ENCODE data around the gene CREBRF. TPM values are rescaled to one million over a fixed set of nuclear protein-coding genes. Genes with fewer than 3 reads are reported as not detected.

CREBRF gene
- total and polyA plus RNA-seq, 2 of the 8 experiments (the other 6 are each of a cell fraction or from before 2014, with no cell fraction given) = 1.2 to 4.7 TPM

DNA sequence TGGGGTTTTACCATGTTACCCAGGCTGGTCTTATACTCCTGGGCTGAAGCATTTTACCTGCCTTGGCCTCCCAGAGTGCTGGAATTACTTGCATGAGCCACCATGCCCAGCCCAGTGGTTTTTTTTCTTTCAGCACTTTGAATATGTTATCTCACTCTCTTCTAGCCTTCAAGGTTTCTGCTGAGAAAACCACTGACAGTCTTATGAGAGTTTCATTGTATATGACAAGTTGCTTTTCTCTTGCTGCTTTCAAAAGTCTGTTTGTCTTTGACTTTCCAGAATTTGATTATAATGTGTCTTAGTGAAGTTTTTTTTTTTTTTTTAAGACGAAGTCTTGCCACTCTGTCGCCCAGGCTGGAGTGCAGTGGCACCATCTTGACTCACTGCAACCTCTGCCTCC, 45.1 kb downstream of the CREBRF start:
- H3K9ac ChIP-seq (replicated peaks in 1 of 4; ENCODE audit: extremely low read depth in 1 of 4, low read depth in 3 of 4, low read length in 3 of 4) = no peak overlapping the region
- no peak overlapping the region for H3K14ac ChIP-seq (ENCODE audit: insufficient read length)
- no peak overlapping the region for H2BK20ac ChIP-seq (ENCODE audit: low read length)
- no peak overlapping the region for H2BK120ac ChIP-seq (replicated peaks; ENCODE audit: low read depth, low read length)
- H2AFZ ChIP-seq (ENCODE audit: low read length) = no peak overlapping the region
- DNase-seq (ENCODE audit: low read depth in 1 of 2, low spot score in 2 of 2) (no peak), FAIRE-seq (no peak)
- H2BK15ac ChIP-seq (ENCODE audit: low read length) = no peak overlapping the region
- H4K8ac ChIP-seq (ENCODE audit: extremely low read depth, insufficient read depth, low read length) = no peak overlapping the region
- H3K4ac ChIP-seq (replicated peaks; ENCODE audit: insufficient read length, low read depth, low read length) = no peak overlapping the region
- no peak overlapping the region for H2BK12ac ChIP-seq (ENCODE audit: low read depth, low read length)
- 87% methylated on average over 2 of the region's 2 CpGs; no CpG with 5 or more reads in 1 of the 2 experiments for WGBS, 2 experiments (ENCODE audit: extremely low coverage in 1 of 2, insufficient coverage in 1 of 2, insufficient read length in 1 of 2, insufficient replicate concordance in 2 of 2, low coverage in 1 of 2, low lambda C conversion rate in 2 of 2, missing lambda C conversion rate in 1 of 2)
- H3K79me2 ChIP-seq (ENCODE audit: control insufficient read depth in 1 of 2, insufficient read depth in 2 of 2, low read length in 2 of 2) = no peaks in the 10 kb centered on the region
- H3K79me1 ChIP-seq (ENCODE audit: low read depth, low read length) = no peaks in the 10 kb centered on the region
- ChIA-PET CTCF (ENCODE audit: partially characterized antibody) (interaction anchor here (0.9 kb wide), 1 partner anchor 65 kb away, joined by 3 read pairs; no protein-coding TSS in a partner anchor), POLR2A (ENCODE audit: partially characterized antibody) (no interaction called here)
- TF ChIP-seq CTBP2 (IDR thresholded peaks at IDR 0.05; ENCODE audit: borderline replicate concordance, insufficient read depth, insufficient read length, low read length) (no peak), POLR2AphosphoS5 (IDR thresholded peaks at IDR 0.05; ENCODE audit: low read depth, low read length) (no peak), SIN3A (conservative IDR thresholded peaks at IDR 0.05 in 1 of 2, IDR thresholded peaks at IDR 0.05 in 1 of 2; ENCODE audit: low read depth in 1 of 2, low read length in 2 of 2) (no peak), SP2 (IDR thresholded peaks at IDR 0.05; ENCODE audit: low read length) (no peak), TAF7 (optimal IDR thresholded peaks at IDR 0.05; ENCODE audit: borderline replicate concordance, low read depth, low read length) (no peak), TAF1 (IDR thresholded peaks at IDR 0.05; ENCODE audit: low read depth, low read length) (no peak), RFX5 (IDR thresholded peaks at IDR 0.05; ENCODE audit: borderline replicate concordance, low read depth, low read length) (no peak)
- H3K18ac ChIP-seq (ENCODE audit: extremely low read depth, low read length) = no peak overlapping the region
- H4K91ac ChIP-seq (replicated peaks; ENCODE audit: insufficient read length, low read length) = no peak overlapping the region
- no peak overlapping the region for H3K4me2 ChIP-seq (ENCODE audit: insufficient read depth in 1 of 2, low read depth in 2 of 2, low read length in 2 of 2)
- H3K4me3 ChIP-seq (ENCODE audit: extremely low read depth in 1 of 4, insufficient read depth in 2 of 4, low read depth in 3 of 4, low read length in 4 of 4) = no peak overlapping the region
- no peak overlapping the region for H2AK5ac ChIP-seq (ENCODE audit: low read depth, low read length)
- H3K9me3 ChIP-seq (ENCODE audit: insufficient read depth in 2 of 2, low read depth in 1 of 2, low read length in 1 of 2) = no peaks in the 10 kb centered on the region
- no peak overlapping the region for H4K5ac ChIP-seq (ENCODE audit: insufficient read length, low read depth, low read length)
- H3K27ac ChIP-seq (ENCODE audit: low read depth, low read length) = no peak overlapping the region
- no peaks in the 10 kb centered on the region for H3K23me2 ChIP-seq (ENCODE audit: low read depth, low read length)
- no peaks in the 10 kb centered on the region for H4K20me1 ChIP-seq (replicated peaks in 1 of 2; ENCODE audit: control insufficient read depth in 1 of 2, insufficient read depth in 2 of 2, low read length in 2 of 2)
- no peak overlapping the region for H2BK5ac ChIP-seq (ENCODE audit: low read depth, low read length)
- H3K36me3 ChIP-seq (ENCODE audit: control insufficient read depth in 2 of 4, insufficient read depth in 4 of 4, low read length in 3 of 4) = no peaks in the 10 kb centered on the region
- no peaks in the 10 kb centered on the region for H3K4me1 ChIP-seq (replicated peaks in 1 of 4; ENCODE audit: control insufficient read depth in 3 of 4, insufficient read depth in 4 of 4, low read length in 3 of 4)
- H3K27me3 ChIP-seq (replicated peaks in 1 of 4; ENCODE audit: control insufficient read depth in 3 of 4, extremely low read depth in 1 of 4, insufficient read depth in 3 of 4, low read length in 3 of 4) = no peaks in the 10 kb centered on the region
- H3K56ac ChIP-seq (replicated peaks; ENCODE audit: insufficient read length, low read depth, low read length) = no peak overlapping the region
- no peak overlapping the region for H3K23ac ChIP-seq (ENCODE audit: insufficient read length)

Measured in H1 (cell line).